Dermis microvascular lymphatic vessel endothelial cell (primary cell): ENCODE results near the gene NLRP7. TPM values are rescaled to one million over a fixed set of nuclear protein-coding genes. Genes with fewer than 3 reads are reported as not detected.

Source experiments
- DNase-seq, 2 donors: peaks; one replicate each; pipeline versions ENCODE4 v3.0.0 to v3.0.0-alpha.2; 2010; ENCODE audit warnings: low read depth in 2 of 2
- total RNA-seq: library from RNA; depleted of rRNA; stranded (reverse); fragments of >200 nt; gene quantifications from 2 replicates; pipeline ENCODE4 v1.2.1, GENCODE V29; 2014

Gene NLRP7
- total RNA-seq, 1 donor from 2014 or later, result not detected

- no peak for DNase-seq
These were observed 73.3 kb downstream of the NLRP7 start, which contains the start of gene FCAR for GRCh38 chr19:54873990-54874389. Gene FCAR (plus strand): TSS chr19:54874235. CDS start chr19:54874290, 55 bp downstream.

Other genes with a start within 250 kb of the NLRP7 start
- not detected in 2 replicates for gene KIR3DL3, start 223.1 kb downstream of the NLRP7 start, total RNA-seq
- gene KIR2DL3, start 209.0 kb downstream of the NLRP7 start, total RNA-seq, result not detected in 2 replicates
- gene KIR2DL1, start 177.7 kb downstream of the NLRP7 start, total RNA-seq, result not detected in 2 replicates
- gene KIR2DL4, start 143.9 kb downstream of the NLRP7 start, total RNA-seq, result not detected in 2 replicates
- gene KIR3DL1, start 131.1 kb downstream of the NLRP7 start, total RNA-seq, result not detected in 2 replicates
- gene KIR2DS4, start 114.9 kb downstream of the NLRP7 start, total RNA-seq, result not detected in 2 replicates
- gene KIR3DL2, start 97.1 kb downstream of the NLRP7 start, total RNA-seq, result not detected in 2 replicates
- gene FCAR, start 73.3 kb downstream of the NLRP7 start, total RNA-seq, result not detected in 2 replicates
- gene NCR1, start 41.4 kb downstream of the NLRP7 start, total RNA-seq, result not detected in 2 replicates
- 4.9 TPM in 1 of 2 replicates, not detected in the other for gene NLRP2, start 18.8 kb upstream of the NLRP7 start, total RNA-seq
- gene GP6, start 90.7 kb upstream of the NLRP7 start, total RNA-seq, result under 0.01 TPM in 1 of 2 replicates, not detected in the other
- gene RDH13, start 115.6 kb upstream of the NLRP7 start, total RNA-seq, result 10.9 and 24.5 TPM in 2 replicates
- gene EPS8L1, start 128.3 kb upstream of the NLRP7 start, total RNA-seq, result 5.7 and 8.9 TPM in 2 replicates
- 21.1 and 34.4 TPM in 2 replicates for gene PPP1R12C, start 170.1 kb upstream of the NLRP7 start, total RNA-seq
- 0.51 and 1.7 TPM in 2 replicates for gene TNNT1, start 201.7 kb upstream of the NLRP7 start, total RNA-seq
- not detected in 2 replicates for gene TNNI3, start 210.2 kb upstream of the NLRP7 start, total RNA-seq
- gene DNAAF3, start 219.1 kb upstream of the NLRP7 start, total RNA-seq, result 0.26 and 0.38 TPM in 2 replicates
- under 0.01 TPM in 1 of 2 replicates, not detected in the other for gene SYT5, start 232.8 kb upstream of the NLRP7 start, total RNA-seq